HepG2 (cell line): ENCODE measurements around the gene THRB. TPM values are rescaled to one million over a fixed set of nuclear protein-coding genes. Genes with fewer than 3 reads are reported as not detected.

Experiments used
- AGO2 ChIP-seq: fragments of 200-400 bp; formaldehyde crosslinking; optimal IDR thresholded peaks from 2 replicates; pipeline ENCODE3; 2017; ENCODE audit warnings: mild to moderate bottlenecking, low read depth, low read length, moderate library complexity
- GFI1 ChIP-seq: sonication (generic); formaldehyde crosslinking; IDR thresholded peaks from 2 replicates; pipeline ENCODE4 v1.5.0; 2020; ENCODE audit warnings: missing genetic modification reagents, mild to moderate bottlenecking, borderline replicate concordance
- HIC2 ChIP-seq: sonication (generic); formaldehyde crosslinking; IDR thresholded peaks from 2 replicates; pipeline ENCODE4 v1.9.0; 2022; ENCODE audit warnings: low read depth, missing genetic modification reagents
- POLR2G ChIP-seq: fragments of 200-400 bp; formaldehyde crosslinking; IDR thresholded peaks from 2 replicates; pipeline ENCODE4 v1.6.1; 2018; ENCODE audit warnings: mild to moderate bottlenecking, low read depth, low read length, moderate library complexity
- PRDM15 ChIP-seq: sonication (generic); formaldehyde crosslinking; IDR thresholded peaks from 2 replicates; pipeline ENCODE4 v1.4.0; 2020; ENCODE audit warnings: missing genetic modification reagents
- REL ChIP-seq: sonication (generic); formaldehyde crosslinking; conservative IDR thresholded peaks from 2 replicates; pipeline ENCODE4 v1.8.0; 2022; ENCODE audit warnings: mild to moderate bottlenecking, missing genetic modification reagents, moderate library complexity
- RFXANK ChIP-seq: IDR thresholded peaks from 2 replicates; pipeline ENCODE4 v1.6.1; 2016
- RXRB ChIP-seq: IDR thresholded peaks from 2 replicates; pipeline ENCODE4 v1.6.1; 2016; ENCODE audit warnings: borderline replicate concordance, missing genetic modification reagents, missing compliant biosample characterization
- SMARCE1 ChIP-seq: fragments of 450-650 bp; IDR thresholded peaks from 2 replicates; pipeline ENCODE4 v1.6.1; 2017; ENCODE audit warnings: borderline replicate concordance
- SOX5 ChIP-seq: IDR thresholded peaks from 2 replicates; pipeline ENCODE4 v1.6.1; 2016; ENCODE audit warnings: borderline replicate concordance
- TMF1 ChIP-seq: sonication (generic); formaldehyde crosslinking; IDR thresholded peaks from 2 replicates; pipeline ENCODE4 v1.8.1; 2022; ENCODE audit warnings: low read depth, missing genetic modification reagents
- YEATS4 ChIP-seq: sonication (generic); formaldehyde crosslinking; IDR thresholded peaks from 2 replicates; pipeline ENCODE4 v1.4.0; 2020; ENCODE audit warnings: missing genetic modification reagents, borderline replicate concordance
- ZBTB20 ChIP-seq: sonication (generic); formaldehyde crosslinking; IDR thresholded peaks from 2 replicates; pipeline ENCODE4 v1.8.1; 2023; ENCODE audit warnings: missing genetic modification reagents, low read depth, mild to moderate bottlenecking, borderline replicate concordance
- ZBTB7A ChIP-seq: sonication (generic); formaldehyde crosslinking; IDR thresholded peaks from 2 replicates; pipeline ENCODE4 v1.8.0; 2022; ENCODE audit warnings: mild to moderate bottlenecking, missing genetic modification reagents
- ZFP41 ChIP-seq: sonication (generic); formaldehyde crosslinking; IDR thresholded peaks from 2 replicates; pipeline ENCODE4 v1.4.0; 2020; ENCODE audit warnings: mild to moderate bottlenecking, missing genetic modification reagents, borderline replicate concordance
- ZFP90 ChIP-seq: sonication (generic); formaldehyde crosslinking; IDR thresholded peaks from 2 replicates; pipeline ENCODE4 v1.8.0; 2022; ENCODE audit warnings: missing genetic modification reagents, mild to moderate bottlenecking, inconsistent platforms, borderline replicate concordance
- ZFY ChIP-seq: sonication (generic); formaldehyde crosslinking; IDR thresholded peaks from 2 replicates; pipeline ENCODE4 v1.4.0; 2020; ENCODE audit warnings: missing genetic modification reagents
- ZNF225 ChIP-seq: sonication (generic); formaldehyde crosslinking; IDR thresholded peaks from 2 replicates; pipeline ENCODE4 v1.4.0; 2020; ENCODE audit warnings: mild to moderate bottlenecking, missing genetic modification reagents
- ZNF350 ChIP-seq: sonication (generic); formaldehyde crosslinking; IDR thresholded peaks from 2 replicates; pipeline ENCODE4 v1.4.0; 2020; ENCODE audit warnings: mild to moderate bottlenecking, low read depth, missing genetic modification reagents, borderline replicate concordance
- ZNF75D ChIP-seq: sonication (generic); formaldehyde crosslinking; IDR thresholded peaks from 2 replicates; pipeline ENCODE4 v1.8.1; 2023; ENCODE audit warnings: missing genetic modification reagents, mild to moderate bottlenecking, borderline replicate concordance
- ZNF772 ChIP-seq: sonication (generic); formaldehyde crosslinking; IDR thresholded peaks from 2 replicates; pipeline ENCODE4 v1.5.0; 2020; ENCODE audit warnings: mild to moderate bottlenecking, missing genetic modification reagents
- ZSCAN9 ChIP-seq: IDR thresholded peaks from 2 replicates; pipeline ENCODE4 v1.6.1; 2016; ENCODE audit warnings: borderline replicate concordance
- polyA plus RNA-seq, 8 experiments: library from polyadenylated mRNA; depleted of rRNA in 3 of 8; stranded (reverse) in 7 of 8; unstranded in 1 of 8; fragments of >200 nt; fragmentation: Illumina TruSeq in 4 of 8; extraction: Trizol in 4 of 8; gene quantifications; 2 replicates each; pipeline versions ENCODE4 v1.2.1 to v1.2.3, GENCODE V29; 2011 to 2016; ENCODE audit warnings: low read depth in 4 of 8, missing spikeins in 1 of 8, mixed read lengths in 1 of 8; ENCODE audit not compliant: insufficient read depth in 1 of 8
- total RNA-seq, 5 experiments: library from RNA; depleted of rRNA; stranded (reverse); fragments of >200 nt; fragmentation: Illumina TruSeq; extraction: Trizol; gene quantifications; 2 replicates each; pipeline ENCODE4 v1.2.3, GENCODE V29; 2016; ENCODE audit warnings: low read depth in 1 of 5
- TF ChIP-seq, protein P1 (sequence below): sonication (generic); formaldehyde crosslinking; IDR thresholded peaks from 2 replicates; pipeline ENCODE4 v1.5.0; 2020; ENCODE audit warnings: mild to moderate bottlenecking, missing genetic modification reagents, moderate library complexity

The THRB gene
- total and polyA plus RNA-seq, 2 of the 13 experiments (the other 11 are each of a cell fraction or from before 2014, with no cell fraction given), result 4.7 to 22.7 TPM

DNA sequence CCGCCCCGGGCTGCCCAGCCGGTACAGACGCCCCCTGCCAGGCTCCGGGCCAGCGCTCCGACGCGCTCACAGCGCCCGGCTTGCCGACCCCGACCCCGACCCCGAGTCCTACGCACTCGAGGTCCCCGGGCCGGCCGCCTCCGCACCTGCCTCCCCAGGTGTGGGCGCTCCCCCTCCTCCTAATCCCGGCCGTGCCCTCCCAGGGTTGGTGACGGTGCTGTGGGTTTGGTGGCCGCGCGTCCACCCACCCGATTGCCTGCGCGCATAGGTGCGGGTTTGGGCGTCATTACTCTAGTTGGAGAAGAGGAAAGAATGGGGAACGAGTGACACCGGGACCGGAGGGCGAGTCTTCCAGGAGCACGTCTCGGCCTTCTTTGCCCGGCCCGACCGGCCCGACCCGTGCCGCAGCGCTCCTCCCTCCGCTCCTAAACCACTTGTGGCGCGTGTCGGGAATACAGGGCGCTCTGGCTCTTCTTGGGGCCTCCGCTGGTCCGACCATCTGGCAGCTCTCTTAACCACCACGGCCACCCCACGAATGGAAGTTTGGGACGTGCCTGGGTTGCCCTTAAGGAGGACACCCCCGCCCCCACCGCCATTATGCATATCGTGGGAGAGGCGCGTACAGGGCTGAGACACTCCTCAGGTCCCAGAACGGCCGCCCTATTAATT, 810 bp upstream of the THRB start (continued):
- no peak for TF ChIP-seq ZBTB20
- TF ChIP-seq PRDM15 (CRISPR knock-in tag), result no peak; the same call in 1 of the 2 replicates
- no peak for TF ChIP-seq ZSCAN9 (CRISPR knock-in tag)
- 0 out of 2 replicates have a peak, but pooled peaks have one; percentile 36 for TF ChIP-seq ZNF772 (CRISPR knock-in tag)
- TF ChIP-seq RFXANK (CRISPR knock-in tag), result no peak
- TF ChIP-seq ZNF225, result 0 out of 2 replicates have a peak, but pooled peaks have one; percentile 69
- TF ChIP-seq SOX5 (CRISPR knock-in tag), result no peak
- 0 out of 2 replicates have a peak, but pooled peaks have one; percentile 43 for TF ChIP-seq GFI1 (CRISPR knock-in tag)
- TF ChIP-seq REL, result peak; percentile 54
- TF ChIP-seq ZNF350 (CRISPR knock-in tag), result 0 out of 2 replicates have a peak, but pooled peaks have one; percentile 21
- peak; percentile 85 for TF ChIP-seq POLR2G
- TF ChIP-seq AGO2, result peak; percentile 99
- no peak for TF ChIP-seq SMARCE1
- TF ChIP-seq ZFP41 (CRISPR knock-in tag), result 0 out of 2 replicates have a peak, but pooled peaks have one; percentile 45
- TF ChIP-seq ZFP90, result 0 out of 2 replicates have a peak, but pooled peaks have one; percentile 59
- TF ChIP-seq, protein P1, sequence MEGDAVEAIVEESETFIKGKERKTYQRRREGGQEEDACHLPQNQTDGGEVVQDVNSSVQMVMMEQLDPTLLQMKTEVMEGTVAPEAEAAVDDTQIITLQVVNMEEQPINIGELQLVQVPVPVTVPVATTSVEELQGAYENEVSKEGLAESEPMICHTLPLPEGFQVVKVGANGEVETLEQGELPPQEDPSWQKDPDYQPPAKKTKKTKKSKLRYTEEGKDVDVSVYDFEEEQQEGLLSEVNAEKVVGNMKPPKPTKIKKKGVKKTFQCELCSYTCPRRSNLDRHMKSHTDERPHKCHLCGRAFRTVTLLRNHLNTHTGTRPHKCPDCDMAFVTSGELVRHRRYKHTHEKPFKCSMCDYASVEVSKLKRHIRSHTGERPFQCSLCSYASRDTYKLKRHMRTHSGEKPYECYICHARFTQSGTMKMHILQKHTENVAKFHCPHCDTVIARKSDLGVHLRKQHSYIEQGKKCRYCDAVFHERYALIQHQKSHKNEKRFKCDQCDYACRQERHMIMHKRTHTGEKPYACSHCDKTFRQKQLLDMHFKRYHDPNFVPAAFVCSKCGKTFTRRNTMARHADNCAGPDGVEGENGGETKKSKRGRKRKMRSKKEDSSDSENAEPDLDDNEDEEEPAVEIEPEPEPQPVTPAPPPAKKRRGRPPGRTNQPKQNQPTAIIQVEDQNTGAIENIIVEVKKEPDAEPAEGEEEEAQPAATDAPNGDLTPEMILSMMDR, result peak; percentile 19; the same call in 1 of the 2 replicates
- 0 out of 2 replicates have a peak, but pooled peaks have one; percentile 26 for TF ChIP-seq ZNF75D (CRISPR knock-in tag)
- TF ChIP-seq YEATS4 (CRISPR knock-in tag), result no peak; the same call in 1 of the 2 replicates
- TF ChIP-seq ZFY, result peak; percentile 76
- TF ChIP-seq TMF1, result peak; percentile 39; the same call in 1 of the 2 replicates
- TF ChIP-seq HIC2 (CRISPR knock-in tag), result no peak
- TF ChIP-seq RXRB (CRISPR knock-in tag), result 0 out of 2 replicates have a peak, but pooled peaks have one; percentile 26
- TF ChIP-seq ZBTB7A (CRISPR knock-in tag), result no peak
